Memory B cell (primary cell): ENCODE measurements around the gene RPL36AL.
A peak's percentile ranks its signal among the peaks of the same experiment; 100 is the strongest.

ENCODE experiments used
- ATAC-seq: fragments of 150-1000 bp; cut with Tn5 transposase; 2 replicates; pipeline ENCODE4 v1.10.0; 2021; ENCODE audit warnings: low read depth, mild to moderate bottlenecking, moderate library complexity
- DNase-seq, 2 donors: peaks; one replicate each; pipeline ENCODE4 v3.0.0; 2022; ENCODE audit warnings: low spot score in 2 of 2
- H3K27ac Mint-ChIP-seq: one replicate; pipeline ENCODE4 v1.8.0; 2022; ENCODE audit warnings: mild to moderate bottlenecking, moderate library complexity, mixed read lengths
- H3K27me3 Mint-ChIP-seq: one replicate; pipeline ENCODE4 v1.8.0; 2022; ENCODE audit warnings: mixed read lengths
- H3K36me3 Mint-ChIP-seq: one replicate; pipeline ENCODE4 v1.8.0; 2022; ENCODE audit warnings: mild to moderate bottlenecking, mixed read lengths
- H3K4me1 Mint-ChIP-seq: one replicate; pipeline ENCODE4 v1.8.0; 2022; ENCODE audit warnings: mixed read lengths
- H3K4me3 Mint-ChIP-seq: one replicate; pipeline ENCODE4 v1.8.0; 2022; ENCODE audit warnings: mild to moderate bottlenecking, moderate library complexity, mixed read lengths
- H3K9me3 Mint-ChIP-seq: one replicate; pipeline ENCODE4 v1.8.0; 2022; ENCODE audit warnings: mixed read lengths

The RPL36AL gene

DNA sequence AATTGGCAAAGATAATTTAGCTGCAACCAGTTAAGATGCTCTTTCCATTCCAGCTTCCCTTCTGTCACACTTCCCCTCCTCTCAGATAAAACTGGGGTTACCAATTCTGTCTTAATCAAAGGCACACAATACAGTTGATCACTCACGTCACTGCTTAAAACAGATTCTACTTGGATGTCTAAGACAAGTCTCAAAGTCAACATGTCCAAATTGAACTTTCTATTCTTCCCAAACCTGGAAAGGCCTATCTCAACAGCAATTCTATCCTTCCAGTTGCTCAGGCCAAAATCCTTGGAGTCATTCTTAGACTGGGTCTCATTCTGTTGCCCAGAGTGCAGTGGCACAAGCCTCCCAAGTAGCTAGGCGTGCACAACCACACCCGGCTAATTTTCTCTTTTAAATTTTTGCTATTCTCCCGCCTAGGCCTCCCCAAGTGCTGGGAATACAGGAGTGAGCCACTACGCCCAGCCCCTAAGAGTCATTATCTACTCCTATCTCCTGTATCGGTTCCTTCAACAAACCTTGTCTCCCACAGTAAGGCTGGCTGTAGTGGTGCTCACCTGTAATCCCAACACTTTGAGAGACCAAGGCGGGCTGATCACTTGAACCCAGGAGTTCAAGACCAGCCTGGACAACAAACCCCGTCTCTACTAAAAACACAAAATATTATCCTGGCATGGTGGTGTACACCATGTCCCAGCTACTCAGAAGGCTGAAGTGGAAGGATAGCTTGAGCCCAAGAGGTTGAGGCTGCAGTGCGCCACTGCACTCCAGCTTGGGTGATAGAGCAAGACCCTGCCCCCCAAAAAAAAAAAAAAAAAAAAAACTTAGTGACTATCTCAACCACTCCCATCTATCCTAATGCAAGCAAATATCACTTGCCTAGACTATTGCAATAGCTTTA lies 39.0 kb downstream of the RPL36AL start:
- H3K4me3 Mint-ChIP-seq, result no peak overlapping the region

DNA sequence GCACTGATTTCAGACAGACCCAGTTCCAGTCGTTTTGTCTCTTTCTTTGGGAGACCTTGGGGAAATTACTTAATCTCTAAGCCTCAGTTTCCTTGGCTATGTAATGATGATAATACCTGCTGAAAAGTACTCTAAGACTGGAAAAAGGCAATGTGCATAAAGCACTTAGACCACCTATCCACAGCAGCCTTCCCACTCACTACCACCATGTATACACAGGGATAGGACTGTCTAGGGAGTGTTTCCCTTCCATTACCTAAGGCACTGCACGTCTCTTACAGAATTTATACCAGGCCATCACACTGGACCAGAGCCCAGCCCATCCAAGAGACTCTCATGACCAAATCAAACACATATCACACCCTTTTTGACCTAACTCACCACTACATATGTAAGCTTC lies 40.6 kb downstream of the RPL36AL start:
- DNase-seq (no peak), ATAC-seq (no peak)
- Mint-ChIP-seq H3K36me3 (peaks cover 18% of the 10 kb centered on the region), H3K27ac (no peak overlapping the region), H3K27me3 (no peaks in the 10 kb centered on the region), H3K4me1 (peaks cover 25% of the 10 kb centered on the region), H3K9me3 (no peaks in the 10 kb centered on the region), H3K4me3 (no peak overlapping the region)

More for the DNA sequence above, 39.0 kb downstream of the RPL36AL start:
- peaks cover 17% of the 10 kb centered on the region for H3K36me3 Mint-ChIP-seq
- no peaks in the 10 kb centered on the region for H3K9me3 Mint-ChIP-seq
- H3K27me3 Mint-ChIP-seq, result no peaks in the 10 kb centered on the region
- no peak for ATAC-seq
- DNase-seq, result no peak
- H3K4me1 Mint-ChIP-seq, result peaks cover 33% of the 10 kb centered on the region
- peak overlapping the region; percentile 9 for H3K27ac Mint-ChIP-seq

- Mint-ChIP-seq H3K36me3 (peaks cover 27% of the 10 kb centered on the region), H3K4me3 (no peak overlapping the region), H3K4me1 (peaks cover 18% of the 10 kb centered on the region), H3K27ac (no peak overlapping the region), H3K9me3 (no peaks in the 10 kb centered on the region), H3K27me3 (no peaks in the 10 kb centered on the region)
- ATAC-seq (no peak), DNase-seq (no peak)
Observed at GRCh38 chr14:49578141-49578540, 42.3 kb downstream of the RPL36AL start.

- Mint-ChIP-seq H3K4me3 (no peak overlapping the region), H3K27ac (no peak overlapping the region), H3K27me3 (no peaks in the 10 kb centered on the region), H3K9me3 (no peaks in the 10 kb centered on the region), H3K36me3 (peaks cover 27% of the 10 kb centered on the region), H3K4me1 (no peaks in the 10 kb centered on the region)
- DNase-seq (no peak), ATAC-seq (no peak)
Observed at GRCh38 chr14:49574038-49574437, 46.4 kb downstream of the RPL36AL start.

- Mint-ChIP-seq H3K27me3 (no peaks in the 10 kb centered on the region), H3K9me3 (no peaks in the 10 kb centered on the region), H3K4me3 (no peak overlapping the region), H3K36me3 (peaks cover 13% of the 10 kb centered on the region), H3K27ac (no peak overlapping the region), H3K4me1 (no peaks in the 10 kb centered on the region)
- DNase-seq (no peak), ATAC-seq (no peak)
Observed at GRCh38 chr14:49569281-49569680, 51.1 kb downstream of the RPL36AL start.
